DMS153 (cell line): ENCODE data around the gene TRAF3.
"Not testable (repeated sequence)": the region's sequence is repeated elsewhere in the genome, so short reads cannot be mapped to it uniquely, and the experiment has no call there.

ENCODE experiments used
- DNase-seq: peaks from one replicate; lab custom pipeline; 2025; lab: John Stamatoyannopoulos, UW

The TRAF3 gene

DNA sequence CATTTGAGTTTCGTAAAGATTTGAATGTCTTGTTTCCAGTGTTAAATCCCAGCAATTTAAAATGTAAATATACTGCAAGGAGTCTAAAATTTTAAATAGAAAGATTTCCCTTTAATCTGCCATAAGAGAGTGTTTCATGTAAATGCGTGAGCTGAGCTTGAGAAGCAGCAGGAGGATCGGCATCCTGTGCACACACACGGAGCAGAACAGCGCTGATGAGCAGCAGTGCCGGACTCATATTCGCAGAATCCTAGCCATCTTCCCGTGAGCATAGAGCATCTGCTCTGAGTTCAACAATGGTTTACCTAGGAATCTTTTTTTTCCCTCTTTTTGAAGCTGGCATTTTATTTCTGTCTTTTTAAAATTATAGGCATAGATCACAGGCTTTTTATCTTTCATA is 115.4 kb downstream of the TRAF3 start:
- DNase-seq, result no peak

- no peak for DNase-seq
These were observed 116.2 kb downstream of the TRAF3 start for GRCh38 chr14:102893452-102893851.

- not testable (repeated sequence) for DNase-seq
These were observed 119.5 kb downstream of the TRAF3 start for GRCh38 chr14:102896735-102897134.

DNA sequence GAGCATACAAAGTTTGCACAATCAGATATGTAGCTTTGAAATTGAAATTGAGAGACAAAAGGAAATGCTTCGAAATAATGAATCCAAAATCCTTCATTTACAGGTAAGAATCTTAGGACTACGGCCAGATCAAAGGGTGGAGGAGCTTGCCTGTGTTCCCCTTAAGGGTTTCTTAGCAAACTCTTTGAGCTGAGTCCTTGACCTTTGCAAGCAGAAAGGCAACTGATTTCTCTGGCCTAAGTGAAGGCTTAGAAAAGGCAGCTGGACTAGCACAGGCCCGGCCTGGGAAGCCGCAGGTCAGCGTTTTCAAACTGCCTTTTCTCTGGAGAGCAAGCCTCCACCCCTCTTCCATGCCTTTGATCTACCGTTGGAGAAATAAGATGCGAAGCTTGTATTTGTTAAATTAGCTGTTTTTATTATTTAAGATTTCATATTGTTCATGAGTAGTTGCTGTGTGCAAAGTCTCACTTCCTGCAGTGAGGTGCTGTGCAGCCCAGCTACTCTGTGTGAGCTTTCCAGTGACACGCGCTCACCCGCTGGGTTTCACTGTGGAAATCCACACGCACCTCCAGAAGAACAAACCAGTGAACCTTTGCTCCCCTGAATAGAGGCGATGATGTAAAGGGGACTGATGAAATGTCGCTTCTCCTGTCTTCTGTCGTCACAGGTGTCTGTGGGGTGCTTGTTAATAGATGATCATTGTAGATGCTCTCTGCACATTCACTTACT is 120.2 kb downstream of the TRAF3 start:
- DNase-seq, result no peak

DNA sequence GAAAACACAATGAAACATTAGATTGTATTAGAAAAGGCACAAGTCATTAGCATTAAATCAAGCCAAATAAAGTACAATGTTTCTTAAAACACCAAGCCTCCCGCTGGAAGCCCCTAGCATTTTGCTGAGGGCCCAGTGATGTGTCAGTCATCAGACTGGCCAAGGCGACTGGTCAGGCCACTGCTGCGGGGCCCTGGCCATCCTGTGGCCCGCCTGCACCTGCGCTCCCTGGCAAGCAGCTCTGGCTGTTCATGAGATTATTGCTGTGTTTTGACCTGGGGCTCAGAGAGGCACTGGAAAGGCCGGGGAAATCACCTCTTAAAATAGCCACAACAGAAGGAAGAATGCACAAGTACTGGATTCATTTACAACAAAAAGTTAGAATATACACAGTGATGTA is 121.0 kb downstream of the TRAF3 start:
- no peak for DNase-seq

DNA sequence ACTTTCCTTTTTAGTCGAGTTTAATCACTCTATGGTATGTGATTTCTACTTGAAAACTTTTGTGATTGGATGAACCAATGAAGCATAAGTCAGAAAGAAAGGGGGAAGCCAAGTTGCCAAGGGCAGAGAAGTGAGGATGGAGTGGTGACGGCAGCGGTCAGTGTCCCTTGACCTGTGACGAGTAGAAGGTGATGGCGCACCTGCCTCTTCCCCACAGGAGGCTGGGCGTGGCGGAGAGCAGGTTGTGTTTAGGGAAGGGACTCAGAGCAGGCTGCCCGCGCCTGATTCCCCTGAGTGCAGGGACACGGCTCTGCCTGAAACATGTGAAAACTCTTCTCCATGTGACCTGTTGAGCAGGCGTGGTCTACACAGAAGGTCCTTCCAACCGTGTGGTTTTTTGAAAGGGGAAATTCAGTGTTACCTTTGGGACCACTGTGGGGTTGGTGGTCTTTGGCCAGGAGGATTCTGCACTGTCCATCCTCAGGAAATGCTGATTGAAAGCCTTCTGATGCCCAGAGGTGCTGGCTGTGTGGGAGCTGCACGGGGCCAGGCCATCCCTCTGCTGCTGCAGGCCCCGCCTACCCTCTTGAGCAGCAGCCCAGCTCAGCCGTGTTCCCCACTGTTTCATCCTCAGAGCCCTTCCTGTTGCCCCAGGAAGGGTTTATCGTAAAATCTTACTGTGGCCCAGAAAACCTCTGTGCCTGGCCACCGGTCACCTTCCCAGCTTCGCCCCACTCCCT is 121.7 kb downstream of the TRAF3 start:
- no peak for DNase-seq

GRCh38 chr14:102899516-102899900 is 122.3 kb downstream of the TRAF3 start:
- no peak for DNase-seq

DNA sequence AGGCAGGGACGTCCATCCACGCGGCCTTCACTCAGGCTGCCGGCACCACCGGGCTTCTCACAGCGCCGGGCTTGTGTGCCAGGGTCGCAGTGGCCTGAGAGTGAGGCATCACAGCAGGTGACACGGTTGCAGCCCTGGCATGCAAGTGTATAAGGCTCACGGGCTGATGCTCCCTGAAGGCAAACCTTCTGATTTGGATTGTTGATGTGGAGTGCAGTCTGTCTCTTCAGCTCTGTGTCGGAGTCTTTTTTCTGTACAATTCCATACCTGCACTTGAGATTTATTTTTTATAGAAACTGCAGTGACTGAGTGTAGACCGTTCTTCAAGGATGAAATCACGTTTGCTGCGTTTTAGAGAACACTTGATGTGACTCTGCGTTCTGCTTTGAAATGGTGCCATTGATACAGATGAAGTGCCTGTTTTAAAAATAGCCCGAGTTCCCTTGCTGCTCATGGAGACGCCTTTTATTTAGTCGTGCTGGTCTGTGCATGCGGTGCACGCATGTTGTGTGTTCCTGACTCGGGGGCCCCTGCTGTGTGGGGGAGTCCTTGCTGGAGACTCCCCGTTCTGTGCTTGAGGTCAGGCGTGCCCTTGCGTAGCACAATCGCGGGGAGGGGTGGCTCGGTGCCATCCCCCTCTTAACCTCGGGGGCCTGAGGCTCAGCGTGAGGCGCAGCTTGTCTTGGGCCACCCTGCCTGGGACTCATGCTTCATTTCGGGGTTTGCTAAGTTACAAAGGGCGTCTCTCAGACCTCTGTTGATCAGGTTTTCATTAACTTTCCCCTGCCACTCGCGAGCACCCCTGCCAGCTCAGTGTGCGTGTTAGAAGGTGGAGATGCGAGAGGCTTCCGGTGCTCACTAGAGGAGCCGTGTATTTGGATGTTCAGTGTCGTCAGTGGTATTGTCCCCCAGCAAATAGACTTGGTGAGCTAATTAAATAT is 123.7 kb downstream of the TRAF3 start:
- no peak for DNase-seq

DNA sequence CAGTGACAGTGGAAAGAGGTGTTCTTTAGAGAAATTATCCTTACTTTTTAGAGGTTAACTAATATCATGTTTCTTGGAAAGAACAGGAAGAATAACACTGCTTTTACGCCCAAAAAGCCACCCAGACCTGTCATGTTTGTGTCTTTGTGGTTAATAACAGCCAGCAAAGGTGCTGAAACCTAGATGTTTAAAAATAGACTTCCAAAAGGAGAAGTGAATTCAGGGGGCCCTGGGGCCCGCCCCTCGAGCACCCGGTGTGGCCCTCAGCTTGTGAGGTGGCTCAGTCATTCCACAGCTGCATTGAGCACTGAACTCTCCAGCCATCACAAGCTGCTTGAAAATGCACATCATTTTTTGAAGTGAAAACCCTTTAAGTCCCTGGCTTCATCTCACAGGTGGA is 124.4 kb downstream of the TRAF3 start:
- no peak for DNase-seq

GRCh38 chr14:102902086-102902485 is 124.8 kb downstream of the TRAF3 start:
- no peak for DNase-seq

GRCh38 chr14:102902523-102903247 is 125.4 kb downstream of the TRAF3 start:
- no peak for DNase-seq

GRCh38 chr14:102903248-102903888 is 126.1 kb downstream of the TRAF3 start:
- no peak for DNase-seq

DNA sequence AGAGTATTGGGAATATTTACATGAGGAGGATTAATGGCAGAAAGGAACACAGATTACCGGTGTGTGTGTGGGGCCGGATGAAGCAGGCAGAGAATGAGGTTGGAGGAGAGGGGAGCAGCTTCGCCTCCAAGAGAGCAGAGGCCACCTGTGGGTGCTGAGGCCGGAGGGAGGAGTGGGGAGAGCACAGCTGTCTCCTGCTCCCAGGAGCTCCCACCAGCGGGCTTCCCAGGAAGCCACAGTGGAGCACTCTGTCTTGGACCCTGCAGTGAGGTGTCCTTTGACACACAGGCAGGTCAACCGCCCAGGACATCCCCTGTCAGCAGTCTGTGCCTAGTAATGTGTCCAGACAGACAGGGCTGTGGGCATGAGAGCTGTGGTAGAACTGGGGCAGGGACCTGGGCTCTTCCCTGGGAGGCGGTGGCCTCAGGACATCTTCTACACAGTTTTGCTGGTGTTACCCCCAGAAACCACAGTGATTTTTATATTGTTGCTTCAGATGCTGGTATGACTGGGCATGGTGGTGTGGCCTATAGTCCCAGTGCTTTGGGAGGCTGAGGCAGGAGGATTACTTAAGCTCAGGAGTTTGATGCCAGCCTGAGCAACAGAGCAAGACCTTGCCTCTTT is 126.8 kb downstream of the TRAF3 start:
- DNase-seq, result no peak

GRCh38 chr14:102905116-102906108 is 128.2 kb downstream of the TRAF3 start:
- DNase-seq, result no peak

DNA sequence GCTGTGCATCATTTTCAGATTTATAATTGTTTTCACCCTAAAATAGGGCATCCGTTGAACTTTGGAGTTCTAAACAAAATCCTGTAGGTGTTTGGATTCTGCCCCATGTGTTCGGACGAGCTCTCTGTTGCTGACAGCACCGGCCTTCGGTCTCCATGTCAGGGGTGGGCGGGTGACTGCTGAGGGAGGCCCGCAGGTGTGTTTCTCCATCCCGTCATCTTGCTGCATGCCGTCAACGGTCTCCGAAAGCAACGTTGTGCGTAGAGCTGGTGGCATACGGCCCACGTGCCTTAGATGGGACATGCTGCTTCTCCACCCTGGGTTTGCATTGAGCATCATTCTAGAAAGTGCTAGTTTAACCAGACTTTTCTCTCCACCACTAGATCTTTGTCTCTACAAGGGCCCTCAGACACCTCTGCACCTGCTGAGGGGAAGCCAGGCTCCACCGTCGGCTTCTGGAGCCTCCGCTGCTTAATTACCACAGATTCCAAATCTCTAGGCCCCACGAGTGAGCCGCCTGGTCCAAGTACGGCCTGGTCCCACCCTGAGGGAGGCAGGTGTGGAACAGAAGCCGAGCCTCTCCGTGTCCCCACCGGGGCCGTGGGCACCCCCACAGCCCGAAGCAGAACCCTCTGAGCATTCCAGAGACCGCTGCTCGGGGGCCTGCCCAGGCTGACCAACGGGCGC is 129.5 kb downstream of the TRAF3 start:
- DNase-seq, result no peak

- no peak for DNase-seq
These were observed 130.1 kb downstream of the TRAF3 start for GRCh38 chr14:102907303-102907844.

DNA sequence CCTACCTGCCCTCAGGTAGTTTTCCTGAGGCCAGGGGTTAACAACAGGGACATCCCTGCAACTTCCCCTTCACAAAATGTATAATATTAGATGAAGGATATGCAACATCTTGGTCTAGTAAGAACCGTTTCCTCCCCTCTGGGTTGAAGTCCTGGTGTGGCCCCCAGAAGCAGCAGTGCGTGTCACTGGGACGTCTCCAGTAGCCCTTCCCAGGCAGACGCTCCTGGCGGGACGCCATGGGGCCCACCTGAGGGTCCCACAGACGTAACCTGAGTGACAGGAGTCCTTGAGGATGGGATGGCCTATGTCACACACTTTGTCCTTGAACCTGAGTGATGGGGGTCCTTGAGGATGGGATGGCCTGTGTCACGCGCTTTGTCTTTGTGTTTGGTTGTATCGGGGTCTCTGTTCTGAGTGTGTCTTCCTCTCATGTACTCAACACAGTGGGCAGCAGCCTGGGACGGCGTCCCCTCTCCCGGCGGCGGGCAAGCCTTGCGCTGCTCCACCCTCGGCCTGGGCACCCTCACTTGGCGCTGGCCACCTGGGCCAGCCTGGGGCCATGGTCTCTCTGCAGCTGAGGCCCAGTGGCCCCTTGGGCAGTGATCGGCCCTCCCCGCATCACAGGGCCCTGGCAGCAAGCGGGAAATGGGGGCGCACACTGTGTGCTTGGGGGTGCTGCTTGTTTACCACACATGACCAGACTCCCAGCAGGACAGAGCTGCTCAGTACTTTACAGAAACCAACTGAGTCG is 130.9 kb downstream of the TRAF3 start:
- no peak for DNase-seq
